ENCODE results near the gene TOX3. TPM values are rescaled to one million over a fixed set of nuclear protein-coding genes. Genes with fewer than 3 reads are reported as not detected.

TOX3 gene
- total and polyA plus RNA-seq, 2 of the 13 experiments (the other 11 are each of a cell fraction or from before 2014, with no cell fraction given) = 14.5 to 98.6 TPM

GRCh38 chr16:52496051-52496876, 50.7 kb downstream of the TOX3 start (continued):
- TF ChIP-seq YY1 (IDR thresholded peaks at IDR 0.05; ENCODE audit: insufficient read depth, insufficient replicate concordance, low read depth, low read length) (peak; percentile 18), POLR2AphosphoS5 (IDR thresholded peaks at IDR 0.05; ENCODE audit: low read depth, low read length) (no peak), MIXL1 (CRISPR knock-in tag; IDR thresholded peaks at IDR 0.05) (peak; percentile 99), TAF1 (CRISPR knock-in tag; IDR thresholded peaks at IDR 0.05) (no peak), ZNF788 (CRISPR knock-in tag; IDR thresholded peaks at IDR 0.05; ENCODE audit: borderline replicate concordance) (no peak), ZNF562 (CRISPR knock-in tag; IDR thresholded peaks at IDR 0.05; ENCODE audit: borderline replicate concordance) (no peak), FOSL2 (CRISPR knock-in tag; IDR thresholded peaks at IDR 0.05) (peak; percentile 69), SPEN (CRISPR knock-in tag; IDR thresholded peaks at IDR 0.05; ENCODE audit: low read depth) (no peak), PAWR (CRISPR knock-in tag; IDR thresholded peaks at IDR 0.05; ENCODE audit: borderline replicate concordance) (no peak), GZF1 (CRISPR knock-in tag; IDR thresholded peaks at IDR 0.05) (no peak), SALL2 (CRISPR knock-in tag; IDR thresholded peaks at IDR 0.05) (no peak), ZNF274 (CRISPR knock-in tag; IDR thresholded peaks at IDR 0.05) (no peak), KAT7 (CRISPR knock-in tag; IDR thresholded peaks at IDR 0.05; ENCODE audit: borderline replicate concordance) (peak; percentile 88), SUZ12 (IDR thresholded peaks at IDR 0.05; ENCODE audit: low read depth, low read length) (no peak), TCF12 (IDR thresholded peaks at IDR 0.05) (no peak), TCF12 (CRISPR knock-in tag; IDR thresholded peaks at IDR 0.05) (peak; percentile 100), ZNF619 (CRISPR knock-in tag; IDR thresholded peaks at IDR 0.05) (no peak), ZNF704 (CRISPR knock-in tag; IDR thresholded peaks at IDR 0.05; ENCODE audit: borderline replicate concordance) (no peak), PHB2 (IDR thresholded peaks at IDR 0.05; ENCODE audit: partially characterized antibody) (no peak), MAF1 (CRISPR knock-in tag; IDR thresholded peaks at IDR 0.05; ENCODE audit: borderline replicate concordance) (no peak), MED8 (CRISPR knock-in tag; IDR thresholded peaks at IDR 0.05; ENCODE audit: insufficient replicate concordance) (peak; percentile 94), ZBTB49 (CRISPR knock-in tag; IDR thresholded peaks at IDR 0.05; ENCODE audit: borderline replicate concordance) (peak; percentile 24; the same call in 1 of the 2 replicates), GATAD1 (CRISPR knock-in tag; IDR thresholded peaks at IDR 0.05) (peak; percentile 46; the same call in 1 of the 2 replicates), ZNF530 (CRISPR knock-in tag; IDR thresholded peaks at IDR 0.05; ENCODE audit: low read depth) (no peak), ZBTB14 (CRISPR knock-in tag; IDR thresholded peaks at IDR 0.05) (no peak), ISX (CRISPR knock-in tag; conservative IDR thresholded peaks at IDR 0.05) (no peak)
- TF ChIP-seq, protein P1, sequence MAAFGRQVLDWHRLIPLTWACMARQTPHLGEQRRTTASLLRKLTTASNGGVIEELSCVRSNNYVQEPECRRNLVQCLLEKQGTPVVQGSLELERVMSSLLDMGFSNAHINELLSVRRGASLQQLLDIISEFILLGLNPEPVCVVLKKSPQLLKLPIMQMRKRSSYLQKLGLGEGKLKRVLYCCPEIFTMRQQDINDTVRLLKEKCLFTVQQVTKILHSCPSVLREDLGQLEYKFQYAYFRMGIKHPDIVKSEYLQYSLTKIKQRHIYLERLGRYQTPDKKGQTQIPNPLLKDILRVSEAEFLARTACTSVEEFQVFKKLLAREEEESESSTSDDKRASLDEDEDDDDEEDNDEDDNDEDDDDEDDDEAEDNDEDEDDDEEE (CRISPR knock-in tag; IDR thresholded peaks at IDR 0.05) = no peak
